AG09309 (cell line): ENCODE results near the gene EEF1AKMT4.

Source experiments
- DNase-seq: peaks from one replicate; pipeline ENCODE4 v3.0.0-alpha.2; 2010; ENCODE audit warnings: low read depth
- H3K4me3 ChIP-seq: 2 replicates; pipeline ENCODE4 v1.5.1; 2011; ENCODE audit warnings: mild to moderate bottlenecking, low read depth, low read length, moderate library complexity; ENCODE audit not compliant: control insufficient read depth
- TF ChIP-seq, protein P1 (sequence below): IDR thresholded peaks from 2 replicates; pipeline ENCODE4 v1.5.1; 2011; ENCODE audit warnings: mild to moderate bottlenecking, low read depth, low read length, inconsistent platforms; ENCODE audit not compliant: insufficient read depth, control insufficient read depth; ENCODE audit errors: missing control alignments

Gene EEF1AKMT4

DNA sequence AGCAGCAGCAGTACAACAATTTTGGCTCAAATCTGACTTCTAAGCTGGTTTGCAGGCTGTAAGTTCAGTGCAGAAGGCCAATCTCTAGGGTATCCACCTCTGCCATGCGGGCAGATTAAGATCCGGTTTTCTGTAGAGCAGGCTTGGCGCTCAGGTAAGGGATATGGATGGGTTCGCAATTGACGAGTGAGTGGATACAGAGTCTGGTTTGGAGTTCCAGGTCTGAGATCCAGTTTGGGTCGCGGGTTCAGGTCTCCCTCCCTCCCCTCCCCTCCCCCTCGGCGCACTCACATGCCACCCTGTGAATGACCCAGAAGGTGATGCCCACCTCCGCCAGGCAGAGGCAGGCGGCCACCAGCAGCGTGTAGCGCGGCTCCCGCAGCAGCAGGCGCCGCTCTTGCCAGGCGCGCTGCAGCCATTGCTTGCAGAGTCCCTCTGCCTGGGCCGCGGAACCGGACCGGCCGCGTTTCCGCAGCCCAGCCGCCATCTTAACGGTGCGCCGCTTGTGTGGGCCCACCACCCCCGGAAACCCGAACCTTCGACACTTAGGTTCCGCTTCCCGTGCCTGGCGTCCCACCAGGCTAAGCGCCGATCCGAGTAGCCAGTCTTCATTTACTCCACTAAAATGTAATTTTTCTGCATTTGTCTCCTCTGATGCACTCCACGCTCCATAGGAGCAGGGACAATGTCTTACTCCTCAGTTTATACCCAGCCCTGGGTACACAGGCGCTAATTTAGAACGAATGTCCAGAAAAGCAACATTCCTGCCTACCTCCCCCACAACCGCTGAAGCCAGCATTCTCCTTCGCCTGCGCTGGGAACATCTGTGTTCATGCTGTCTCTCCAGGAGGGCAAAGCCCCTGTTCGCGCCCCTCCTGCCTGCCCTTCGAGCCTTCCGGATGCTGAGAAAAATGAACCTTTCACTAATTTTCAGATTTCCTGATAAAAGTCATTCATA is 739 bp upstream of the EEF1AKMT4 start, which contains the start of gene ALG3:
Gene ALG3, minus strand, starts transcription at position 509 of the 958 bp plus-strand sequence. Its CDS starts 22 bp downstream, at position 487.
- TF ChIP-seq, protein P1, sequence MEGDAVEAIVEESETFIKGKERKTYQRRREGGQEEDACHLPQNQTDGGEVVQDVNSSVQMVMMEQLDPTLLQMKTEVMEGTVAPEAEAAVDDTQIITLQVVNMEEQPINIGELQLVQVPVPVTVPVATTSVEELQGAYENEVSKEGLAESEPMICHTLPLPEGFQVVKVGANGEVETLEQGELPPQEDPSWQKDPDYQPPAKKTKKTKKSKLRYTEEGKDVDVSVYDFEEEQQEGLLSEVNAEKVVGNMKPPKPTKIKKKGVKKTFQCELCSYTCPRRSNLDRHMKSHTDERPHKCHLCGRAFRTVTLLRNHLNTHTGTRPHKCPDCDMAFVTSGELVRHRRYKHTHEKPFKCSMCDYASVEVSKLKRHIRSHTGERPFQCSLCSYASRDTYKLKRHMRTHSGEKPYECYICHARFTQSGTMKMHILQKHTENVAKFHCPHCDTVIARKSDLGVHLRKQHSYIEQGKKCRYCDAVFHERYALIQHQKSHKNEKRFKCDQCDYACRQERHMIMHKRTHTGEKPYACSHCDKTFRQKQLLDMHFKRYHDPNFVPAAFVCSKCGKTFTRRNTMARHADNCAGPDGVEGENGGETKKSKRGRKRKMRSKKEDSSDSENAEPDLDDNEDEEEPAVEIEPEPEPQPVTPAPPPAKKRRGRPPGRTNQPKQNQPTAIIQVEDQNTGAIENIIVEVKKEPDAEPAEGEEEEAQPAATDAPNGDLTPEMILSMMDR = no peak
- peak within 1 kb of the TSS; percentile 98 for H3K4me3 ChIP-seq
- DNase-seq = peak; percentile 48

DNA sequence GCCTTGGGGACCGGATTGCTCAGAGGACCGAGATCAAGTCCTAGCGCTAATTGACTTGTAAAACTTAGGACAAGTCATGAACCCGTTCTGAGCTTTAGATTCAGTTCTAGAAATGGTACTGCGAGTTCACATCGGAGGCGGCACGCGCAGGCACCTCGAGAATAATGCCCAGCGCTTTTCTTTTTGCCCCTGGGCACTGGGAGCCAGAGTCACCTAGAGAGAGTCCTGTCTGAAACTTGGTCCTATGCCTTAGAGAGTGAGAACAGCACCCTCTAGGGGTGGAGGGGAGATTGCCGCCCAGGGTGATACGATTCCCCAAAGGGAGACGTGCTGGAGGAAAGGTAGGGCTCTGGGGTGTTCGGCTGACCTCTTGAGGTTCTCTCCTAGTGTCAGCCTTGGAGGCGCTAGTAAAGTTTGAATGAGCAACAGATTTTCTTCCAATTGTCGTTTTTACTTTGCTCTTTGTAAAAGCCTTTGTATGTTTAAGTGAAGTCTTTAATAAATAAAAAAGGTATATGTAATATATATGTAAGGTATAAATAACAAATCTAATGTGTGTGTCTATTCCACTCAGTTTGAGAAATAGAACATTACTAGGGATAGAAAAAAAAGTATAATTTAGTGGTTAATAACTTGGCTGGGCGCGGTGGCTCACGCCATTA is 826 bp downstream of the EEF1AKMT4 start:
- peak; percentile 48 for DNase-seq
- peak overlapping the region; percentile 98 for H3K4me3 ChIP-seq
- TF ChIP-seq, protein P1 = peak; percentile 96

DNA sequence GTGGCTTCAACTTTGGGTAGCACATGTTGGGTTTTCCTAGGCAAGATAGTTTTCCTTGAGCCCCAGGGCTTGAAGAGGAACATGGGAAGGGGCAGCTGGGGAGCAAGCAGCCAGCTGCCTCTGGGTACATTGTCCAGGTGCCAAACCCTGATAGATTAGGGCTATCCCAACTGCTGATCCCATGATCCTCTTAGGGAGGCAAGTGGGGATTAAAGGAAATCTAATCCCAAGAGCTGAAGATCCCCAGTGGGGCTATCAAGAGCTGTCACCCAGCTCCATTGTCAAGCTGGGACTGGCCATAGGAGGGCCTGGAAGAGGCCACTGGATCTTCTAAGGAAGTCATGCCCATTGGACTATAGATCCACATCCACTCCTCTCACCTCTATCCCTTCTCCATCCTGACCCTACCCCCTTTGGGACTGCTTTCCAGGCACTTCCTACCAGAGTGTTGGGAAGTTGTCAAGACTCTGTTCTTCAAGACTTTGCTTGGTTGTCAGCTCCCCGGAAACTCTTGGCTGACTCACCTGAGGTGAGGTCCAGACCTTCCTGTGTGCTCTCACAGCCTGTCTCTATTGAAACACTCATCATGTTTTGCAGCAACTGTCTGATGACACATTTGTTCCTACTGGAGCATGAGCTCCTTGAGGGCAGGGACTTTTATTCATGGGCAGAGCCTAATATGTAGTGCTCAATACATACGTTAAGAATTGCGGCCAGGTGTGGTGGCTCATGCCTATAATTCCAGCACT is 6.0 kb downstream of the EEF1AKMT4 start:
- TF ChIP-seq, protein P1 = no peak
- no peak for DNase-seq
- no peak overlapping the region for H3K4me3 ChIP-seq

DNA sequence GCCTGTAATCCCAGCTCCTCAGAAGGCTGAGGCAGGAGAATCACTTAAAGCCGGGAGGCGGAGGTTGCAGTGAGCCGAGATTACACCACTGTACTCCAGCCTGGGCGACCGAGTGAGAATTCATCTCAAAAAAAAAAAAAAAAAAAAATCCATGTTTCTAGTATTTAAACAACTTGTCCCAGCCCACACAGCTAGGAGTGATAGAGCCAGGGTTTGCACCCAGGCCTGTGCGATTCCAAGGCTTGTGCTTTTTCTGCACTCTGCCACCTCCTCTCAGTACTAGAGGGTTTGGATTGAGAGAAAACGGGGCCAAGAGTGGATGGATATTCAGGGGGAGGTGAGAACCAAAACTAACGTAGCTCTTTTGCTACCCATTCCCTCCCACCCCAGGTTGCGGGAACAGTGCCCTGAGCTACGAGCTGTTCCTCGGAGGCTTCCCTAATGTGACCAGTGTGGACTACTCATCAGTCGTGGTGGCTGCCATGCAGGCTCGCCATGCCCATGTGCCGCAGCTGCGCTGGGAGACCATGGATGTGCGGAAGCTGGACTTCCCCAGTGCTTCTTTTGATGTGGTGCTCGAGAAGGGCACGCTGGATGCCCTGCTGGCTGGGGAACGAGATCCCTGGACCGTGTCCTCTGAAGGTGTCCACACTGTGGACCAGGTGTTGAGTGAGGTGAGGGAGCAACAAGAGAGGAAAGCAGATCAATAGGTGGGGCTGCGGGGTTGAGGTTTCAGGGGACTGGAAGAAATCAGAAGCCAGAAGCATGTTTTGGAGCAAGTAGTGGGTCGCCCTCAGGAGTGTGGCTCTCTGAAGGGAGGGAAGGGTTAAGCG is 7.8 kb downstream of the EEF1AKMT4 start:
- H3K4me3 ChIP-seq = no peak overlapping the region
- TF ChIP-seq, protein P1 = no peak
- DNase-seq = no peak

DNA sequence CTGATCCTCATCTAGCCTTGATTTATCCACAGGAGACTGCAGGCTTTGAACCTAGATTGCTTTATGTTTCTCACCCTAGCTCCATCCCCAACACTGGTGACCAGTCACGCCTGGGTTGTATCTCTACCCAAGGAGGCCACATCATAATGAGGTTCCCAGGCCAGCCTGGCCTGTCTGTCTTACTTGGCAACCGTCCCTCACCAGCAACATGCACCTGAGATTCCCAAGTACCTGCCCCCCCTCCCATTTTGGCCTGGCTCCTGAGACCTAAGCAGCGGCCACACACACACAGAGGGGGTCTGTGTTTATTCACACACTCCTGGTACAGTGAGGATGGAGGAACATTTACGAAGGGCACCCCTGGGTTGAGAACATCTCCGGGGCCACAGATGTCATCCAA is 9.5 kb downstream of the EEF1AKMT4 start:
- H3K4me3 ChIP-seq = no peak overlapping the region
- DNase-seq = no peak
- TF ChIP-seq, protein P1 = no peak

DNA sequence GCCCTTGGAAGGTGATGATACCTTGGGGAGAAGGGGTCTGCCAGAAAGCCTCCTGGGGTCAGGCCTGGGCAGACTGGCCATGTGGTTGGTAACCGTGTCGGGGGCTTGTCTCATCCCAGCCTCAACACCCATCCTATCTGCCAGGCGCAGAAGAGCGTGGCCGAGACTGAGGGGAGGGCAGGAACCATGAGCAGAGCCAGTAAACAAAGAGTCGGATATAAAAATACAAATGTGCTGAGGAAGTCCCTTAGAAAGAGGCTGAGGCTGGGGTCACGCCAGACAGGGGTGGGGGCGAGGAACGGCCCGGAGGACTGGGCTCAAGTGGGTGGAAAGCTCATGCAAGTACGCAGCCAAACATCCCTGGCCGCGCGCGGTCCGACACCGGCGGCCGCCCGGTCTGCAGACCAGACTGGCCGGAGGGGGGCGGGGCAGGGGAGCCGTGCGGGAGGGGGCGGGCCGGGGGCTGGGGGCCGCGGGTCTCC is 10.0 kb downstream of the EEF1AKMT4 start:
- no peak overlapping the region for H3K4me3 ChIP-seq
- no peak for DNase-seq
- TF ChIP-seq, protein P1 = no peak
